SKM-1 treated with dmso at 0.1 percent for 144 hours (cell line): Measurements from ENCODE around the gene PLS1.

ENCODE experiments used
- DNase-seq: peaks from one replicate; lab custom pipeline; 2025; ENCODE audit not compliant: unreplicated experiment; lab: John Stamatoyannopoulos, UW

Gene PLS1

GRCh38 chr3:142638291-142638690 is 42.1 kb downstream of the PLS1 start:
- DNase-seq, result no peak

- DNase-seq, result no peak
Measured at GRCh38 chr3:142641504-142641903, 45.3 kb downstream of the PLS1 start.

- DNase-seq, result no peak
Measured at GRCh38 chr3:142642956-142643355, 46.8 kb downstream of the PLS1 start.

GRCh38 chr3:142644502-142644901 is 48.3 kb downstream of the PLS1 start:
- DNase-seq, result no peak

- no peak for DNase-seq
Measured at GRCh38 chr3:142645236-142645793, 49.1 kb downstream of the PLS1 start.

- DNase-seq, result no peak
Measured at GRCh38 chr3:142646020-142646785, 50.0 kb downstream of the PLS1 start.

GRCh38 chr3:142647856-142648255 is 51.7 kb downstream of the PLS1 start:
- no peak for DNase-seq

GRCh38 chr3:142648950-142649349 is 52.8 kb downstream of the PLS1 start:
- no peak for DNase-seq

GRCh38 chr3:142650001-142650693 is 54.0 kb downstream of the PLS1 start:
- DNase-seq, result no peak

- no peak for DNase-seq
Measured at GRCh38 chr3:142651711-142652110, 55.5 kb downstream of the PLS1 start.

- DNase-seq, result no peak
Measured at GRCh38 chr3:142652826-142653292, 56.7 kb downstream of the PLS1 start.

- DNase-seq, result peak; percentile 59
Measured at GRCh38 chr3:142656575-142656974, 60.4 kb downstream of the PLS1 start.

GRCh38 chr3:142657033-142657432 is 60.8 kb downstream of the PLS1 start:
- DNase-seq, result no peak

- no peak for DNase-seq
Measured at GRCh38 chr3:142660383-142660782, 64.2 kb downstream of the PLS1 start.

- no peak for DNase-seq
Measured at GRCh38 chr3:142660893-142661292, 64.7 kb downstream of the PLS1 start.

- no peak for DNase-seq
Measured at GRCh38 chr3:142663865-142664264, 67.7 kb downstream of the PLS1 start.

- no peak for DNase-seq
Measured at GRCh38 chr3:142664311-142664710, 68.1 kb downstream of the PLS1 start.

GRCh38 chr3:142664819-142665218 is 68.6 kb downstream of the PLS1 start:
- no peak for DNase-seq

- no peak for DNase-seq
Measured at GRCh38 chr3:142670120-142670519, 73.9 kb downstream of the PLS1 start.

GRCh38 chr3:142676151-142676550 is 80.0 kb downstream of the PLS1 start:
- no peak for DNase-seq

- DNase-seq, result no peak
Measured at GRCh38 chr3:142680710-142681109, 84.5 kb downstream of the PLS1 start.

GRCh38 chr3:142690613-142691012 is 94.4 kb downstream of the PLS1 start:
- no peak for DNase-seq
